ENCODE measurements around the gene LRP1B.

DNA sequence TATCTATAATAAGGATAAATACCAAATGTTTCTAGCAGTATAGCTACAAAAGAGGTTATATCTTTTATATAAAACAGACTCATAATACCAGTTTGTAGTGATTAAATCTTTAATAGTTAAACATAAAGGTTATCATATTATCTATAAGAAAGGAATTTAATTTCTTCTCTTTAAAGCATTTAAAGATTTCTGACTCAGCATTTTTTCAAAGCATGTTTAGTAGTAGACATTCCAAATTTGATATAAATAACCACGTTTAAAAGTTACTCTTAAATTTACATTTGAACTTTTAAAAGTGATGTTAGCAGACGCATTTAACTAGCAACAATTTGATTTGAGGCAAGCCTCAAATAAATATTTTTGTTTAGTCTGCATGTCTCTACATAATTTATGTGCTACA is 1842.6 kb downstream of the LRP1B start:
- TF ChIP-seq CTCF (IDR thresholded peaks at IDR 0.05) (no peak), POLR2A (IDR thresholded peaks at IDR 0.05) (no peak), POLR2AphosphoS5 (IDR thresholded peaks at IDR 0.05; ENCODE audit: insufficient read depth in 1 of 2, low read depth in 1 of 2) (no peak)

Measured in vagina (tissue), 2 donors.